Transverse colon (tissue), 4 donors: Measurements from ENCODE around the gene G6PC2. TPM values are rescaled to one million over a fixed set of nuclear protein-coding genes. Genes with fewer than 3 reads are reported as not detected.

Experiments used
- DNase-seq: peaks from one replicate; pipeline ENCODE4 v3.0.0-alpha.2; 2019
- H3K27ac ChIP-seq, 4 donors: fragments of 200-600 bp; sonication (generic); 2 replicates each; pipeline ENCODE4 v1.5.1; 2016 to 2018; ENCODE audit warnings: inconsistent platforms in 4 of 4
- H3K27me3 ChIP-seq: fragments of 200-600 bp; sonication (generic); 2 replicates; pipeline ENCODE4 v1.5.1; 2017; ENCODE audit warnings: inconsistent platforms
- H3K36me3 ChIP-seq, 4 donors: fragments of 200-600 bp; sonication (generic); 2 replicates each; pipeline ENCODE4 v1.5.1; 2017 to 2019; ENCODE audit warnings: inconsistent platforms in 4 of 4
- H3K4me1 ChIP-seq, 4 donors: fragments of 200-600 bp; sonication (generic); 2 replicates each; pipeline ENCODE4 v1.5.1; 2017 to 2020; ENCODE audit warnings: inconsistent platforms in 4 of 4
- H3K4me3 ChIP-seq, 4 donors: fragments of 200-600 bp; sonication (generic); 1 replicate in 1 of 4; 2 replicates in 3 of 4; pipeline versions ENCODE4 v1.5.1 to v1.6.1; 2017 to 2019; ENCODE audit warnings: inconsistent platforms in 4 of 4
- H3K9me3 ChIP-seq, 2 donors: fragments of 200-600 bp; sonication (generic); 2 replicates each; pipeline ENCODE4 v1.5.1; 2017 to 2019; ENCODE audit warnings: inconsistent platforms in 2 of 2
- CTCF ChIP-seq, 5 experiments: fragments of 200-600 bp in 3 of 5; fragments of 450-650 bp in 2 of 5; sonication (generic) in 3 of 5; IDR thresholded peaks; 1 replicate in 2 of 5; 2 replicates in 3 of 5; pipeline ENCODE4 v1.5.1; 2016 to 2017; ENCODE audit warnings: antibody characterized with exemption in 5 of 5, inconsistent platforms in 3 of 5, mild to moderate bottlenecking in 2 of 5, moderate library complexity in 1 of 5
- EP300 ChIP-seq: sonication (generic); formaldehyde crosslinking; IDR thresholded peaks from one replicate; pipeline ENCODE4 v1.6.1; 2017; ENCODE audit warnings: antibody characterized with exemption, low read depth
- POLR2A ChIP-seq: fragments of 450-650 bp; IDR thresholded peaks from one replicate; pipeline ENCODE4 v1.6.1; 2016; ENCODE audit warnings: antibody characterized with exemption, mild to moderate bottlenecking, moderate library complexity
- POLR2AphosphoS5 ChIP-seq, 3 donors: sonication (generic); formaldehyde crosslinking; IDR thresholded peaks; one replicate each; pipeline ENCODE4 v1.6.1; 2016; ENCODE audit warnings: antibody characterized with exemption in 3 of 3
- WGBS, 2 donors: methylation state at CpG; one replicate each; pipeline ENCODE4 v1.1.5; 2018; ENCODE audit warnings: low coverage in 1 of 2; 5-methylcytosine and 5-hydroxymethylcytosine counted together
- in situ Hi-C, 4 donors: fragments of 200-750 bp; cut with MboI; loops; one replicate each; pipeline versions ENCODE4 v1.15.0 to v1.15.1; 2017; ENCODE audit warnings: low sequenced_read_pairs in 3 of 4, low pct_ligation_motif_present in 1 of 4, low pct_unique_long_range_greater_than_20kb in 1 of 4
- intact Hi-C: fragments of 100-400 bp; cut with DNase I; formaldehyde crosslinking; loops from one replicate; pipeline ENCODE4 v1.15.1; 2023; ENCODE audit warnings: low total_unique reads
- total RNA-seq, 4 donors: library from RNA; depleted of rRNA; stranded (reverse); fragments of >200 nt; gene quantifications; one replicate each; pipeline ENCODE4 v1.1.0, GENCODE V29; 2016

Gene G6PC2
- total RNA-seq, 4 donors from 2014 or later = 0.55 to 0.79 TPM; not detected in 2

GRCh38 chr2:168939918-168940317 lies 38.8 kb downstream of the G6PC2 start:
- no peaks in the 10 kb centered on the region for H3K9me3 ChIP-seq
- H3K4me3 ChIP-seq = no peak overlapping the region
- no peak overlapping the region for H3K27ac ChIP-seq
- H3K36me3 ChIP-seq = no peaks in the 10 kb centered on the region
- H3K27me3 ChIP-seq = no peaks in the 10 kb centered on the region
- in situ Hi-C loops = no loop called here
- TF ChIP-seq CTCF (IDR thresholded peaks at IDR 0.05) (no peak), EP300 (no peak), POLR2AphosphoS5 (IDR thresholded peaks at IDR 0.05) (no peak), POLR2A (no peak)
- no peaks in the 10 kb centered on the region for H3K4me1 ChIP-seq
- WGBS, 2 donors = 68 to 75% methylated on average over 4 of the region's 4 CpGs
- no peak for DNase-seq
- intact Hi-C loops = no loop called here

- Histone ChIP-seq H3K36me3 (no peaks in the 10 kb centered on the region), H3K27ac (no peak overlapping the region), H3K9me3 (no peaks in the 10 kb centered on the region), H3K4me3 (no peak overlapping the region), H3K4me1 (no peaks in the 10 kb centered on the region), H3K27me3 (no peaks in the 10 kb centered on the region)
- DNase-seq = no peak
- intact Hi-C loops (no loop called here), in situ Hi-C loops (no loop called here)
- TF ChIP-seq EP300 (no peak), CTCF (IDR thresholded peaks at IDR 0.05) (no peak), POLR2AphosphoS5 (IDR thresholded peaks at IDR 0.05) (no peak), POLR2A (no peak)
These were observed 40.2 kb downstream of the G6PC2 start for GRCh38 chr2:168941297-168941696.

- Histone ChIP-seq H3K36me3 (no peaks in the 10 kb centered on the region), H3K9me3 (no peaks in the 10 kb centered on the region), H3K27ac (no peak overlapping the region), H3K4me3 (no peak overlapping the region), H3K4me1 (no peaks in the 10 kb centered on the region), H3K27me3 (no peaks in the 10 kb centered on the region)
- 76 to 100% methylated on average over 2 to 3 of the region's 3 CpGs for WGBS, 2 donors
- DNase-seq = no peak
- intact Hi-C loops (no loop called here), in situ Hi-C loops (no loop called here)
- TF ChIP-seq POLR2A = no peak
- TF ChIP-seq EP300 = no peak
These were observed 43.0 kb downstream of the G6PC2 start for GRCh38 chr2:168944065-168944464.

GRCh38 chr2:168945508-168945907 lies 44.4 kb downstream of the G6PC2 start:
- in situ Hi-C loops = no loop called here
- intact Hi-C loops = no loop called here
- WGBS, 2 donors = 42 to 56% methylated on average over 4 of the region's 4 CpGs
- Histone ChIP-seq H3K4me3 (no peak overlapping the region), H3K4me1 (no peaks in the 10 kb centered on the region), H3K27me3 (no peaks in the 10 kb centered on the region), H3K9me3 (no peaks in the 10 kb centered on the region), H3K36me3 (no peaks in the 10 kb centered on the region), H3K27ac (no peak overlapping the region)
- TF ChIP-seq POLR2A = no peak
- TF ChIP-seq POLR2AphosphoS5 (IDR thresholded peaks at IDR 0.05) = no peak
- no peak for TF ChIP-seq EP300
- TF ChIP-seq CTCF (IDR thresholded peaks at IDR 0.05) = no peak
- DNase-seq = no peak

- in situ Hi-C loops (no loop called here), intact Hi-C loops (no loop called here)
- 61 to 62% methylated on average over 6 of the region's 6 CpGs for WGBS, 2 donors
These were observed 47.6 kb downstream of the G6PC2 start for GRCh38 chr2:168948621-168949212.

More at GRCh38 chr2:168948621-168949212, 47.6 kb downstream of the G6PC2 start:
- no peaks in the 10 kb centered on the region for H3K4me1 ChIP-seq
- no peak for TF ChIP-seq POLR2AphosphoS5 (IDR thresholded peaks at IDR 0.05)
- TF ChIP-seq CTCF (IDR thresholded peaks at IDR 0.05) = peak; percentile 38 to 58 (median 49)
- H3K4me3 ChIP-seq = no peak overlapping the region
- no peaks in the 10 kb centered on the region for H3K36me3 ChIP-seq
- H3K27ac ChIP-seq = no peak overlapping the region
- peaks cover 0 to 11% of the 10 kb centered on the region in 2 donors for H3K9me3 ChIP-seq
- no peaks in the 10 kb centered on the region for H3K27me3 ChIP-seq
- DNase-seq = no peak
